ENCODE data around the gene KRT25.

The KRT25 gene

GRCh38 chr17:40755231-40755630 lies at the start of gene KRT25:
Gene KRT25 (minus strand): TSS chr17:40755331. CDS start chr17:40755271, 60 bp downstream.
- no peak for DNase-seq (ENCODE audit: low spot score)

GRCh38 chr17:40803617-40804082 lies 48.5 kb upstream of the KRT25 start:
- peak; percentile 53 for DNase-seq (ENCODE audit: low spot score)

GRCh38 chr17:40801157-40801556 lies 46.0 kb upstream of the KRT25 start:
- DNase-seq (ENCODE audit: low spot score): no peak

- DNase-seq (ENCODE audit: low spot score): no peak
Observed at GRCh38 chr17:40800381-40800780, 45.2 kb upstream of the KRT25 start.

- DNase-seq (ENCODE audit: low spot score): no peak
Observed at GRCh38 chr17:40799859-40800258, 44.7 kb upstream of the KRT25 start, which contains the start of gene KRT28. Gene KRT28 (minus strand): TSS chr17:40799959. CDS start chr17:40799893, 66 bp downstream.

GRCh38 chr17:40796846-40797245 lies 41.7 kb upstream of the KRT25 start:
- no peak for DNase-seq (ENCODE audit: low spot score)

GRCh38 chr17:40795019-40795667 lies 40.0 kb upstream of the KRT25 start:
- DNase-seq (ENCODE audit: low spot score): no peak

- no peak for DNase-seq (ENCODE audit: low spot score)
Observed at GRCh38 chr17:40794466-40794865, 39.3 kb upstream of the KRT25 start.

- no peak for DNase-seq (ENCODE audit: low spot score)
Observed at GRCh38 chr17:40793832-40794231, 38.7 kb upstream of the KRT25 start.

GRCh38 chr17:40791787-40792436 lies 36.8 kb upstream of the KRT25 start:
- no peak for DNase-seq (ENCODE audit: low spot score)

- no peak for DNase-seq (ENCODE audit: low spot score)
Observed at GRCh38 chr17:40791111-40791510, 36.0 kb upstream of the KRT25 start.

GRCh38 chr17:40782450-40782849 lies 27.3 kb upstream of the KRT25 start, which contains the start of gene KRT27:
Gene KRT27 (minus strand): TSS chr17:40782550. CDS start chr17:40782493, 57 bp downstream.
- no peak for DNase-seq (ENCODE audit: low spot score)

- no peak for DNase-seq (ENCODE audit: low spot score)
Observed at GRCh38 chr17:40779181-40779909, 24.2 kb upstream of the KRT25 start.

- no peak for DNase-seq (ENCODE audit: low spot score)
Observed at GRCh38 chr17:40778461-40778860, 23.3 kb upstream of the KRT25 start.

GRCh38 chr17:40777971-40778370 lies 22.8 kb upstream of the KRT25 start:
- no peak for DNase-seq (ENCODE audit: low spot score)

GRCh38 chr17:40777459-40777858 lies 22.3 kb upstream of the KRT25 start:
- no peak for DNase-seq (ENCODE audit: low spot score)

GRCh38 chr17:40775945-40776344 lies 20.8 kb upstream of the KRT25 start:
- DNase-seq (ENCODE audit: low spot score): no peak

- DNase-seq (ENCODE audit: low spot score): no peak
Observed at GRCh38 chr17:40772101-40772500, 17.0 kb upstream of the KRT25 start, which contains the start of gene KRT26. Gene KRT26 (minus strand): TSS chr17:40772201. CDS start chr17:40772113, 88 bp downstream.

GRCh38 chr17:40765657-40766056 lies 10.5 kb upstream of the KRT25 start:
- DNase-seq (ENCODE audit: low spot score): no peak

GRCh38 chr17:40763752-40764151 lies 8.6 kb upstream of the KRT25 start:
- DNase-seq (ENCODE audit: low spot score): no peak

- no peak for DNase-seq (ENCODE audit: low spot score)
Observed at GRCh38 chr17:40760105-40761016, 5.2 kb upstream of the KRT25 start.

GRCh38 chr17:40753804-40754203 lies 1.3 kb downstream of the KRT25 start:
- no peak for DNase-seq (ENCODE audit: low spot score)

Data from hematopoietic multipotent progenitor cell treated with erythropoietin and hydrocortisone succinate and interleukin-3 and kit ligand, for 17 days (in vitro differentiated cells).